Posterior cingulate gyrus (tissue), 11 donors: ENCODE results near the gene FAM3D.
"Not testable (repeated sequence)": the region's sequence is repeated elsewhere in the genome, so short reads cannot be mapped to it uniquely, and the experiment has no call there.

Experiments
- DNase-seq, 10 donors: peaks; one replicate each; pipeline versions ENCODE4 v3.0.0 to v3.0.0-alpha.2; 2020 to 2021; ENCODE audit warnings: mixed read lengths in 3 of 10
- intact Hi-C: fragments of 100-400 bp; cut with DNase I; formaldehyde crosslinking; loops from one replicate; pipeline ENCODE4 v1.15.1; 2023

The FAM3D gene

GRCh38 chr3:58685641-58686040, 19.1 kb upstream of the FAM3D start:
- intact Hi-C loops = no loop called here
- DNase-seq = no peak

GRCh38 chr3:58683466-58683865, 16.9 kb upstream of the FAM3D start:
- no peak for DNase-seq
- intact Hi-C loops = no loop called here

- no peak for DNase-seq
- intact Hi-C loops = no loop called here
Observed at GRCh38 chr3:58683001-58683458, 16.5 kb upstream of the FAM3D start.

- DNase-seq = no peak
- intact Hi-C loops = no loop called here
Observed at GRCh38 chr3:58681863-58682262, 15.3 kb upstream of the FAM3D start.

- intact Hi-C loops = no loop called here
- no peak for DNase-seq
Observed at GRCh38 chr3:58680879-58681525, 14.4 kb upstream of the FAM3D start.

GRCh38 chr3:58679974-58680666, 13.5 kb upstream of the FAM3D start:
- no peak for DNase-seq
- intact Hi-C loops = no loop called here

- intact Hi-C loops = no loop called here
- DNase-seq = no peak
Observed at GRCh38 chr3:58679446-58679845, 12.9 kb upstream of the FAM3D start.

GRCh38 chr3:58678177-58678970, 11.8 kb upstream of the FAM3D start:
- DNase-seq, intact Hi-C loops: not testable (repeated sequence)

GRCh38 chr3:58672880-58673279, 6.3 kb upstream of the FAM3D start:
- intact Hi-C loops = no loop called here
- DNase-seq = no peak

GRCh38 chr3:58672451-58672850, 5.9 kb upstream of the FAM3D start:
- intact Hi-C loops = no loop called here
- DNase-seq = no peak

GRCh38 chr3:58670506-58671135, 4.0 kb upstream of the FAM3D start:
- DNase-seq = no peak
- intact Hi-C loops = no loop called here

- DNase-seq = no peak
- intact Hi-C loops = no loop called here
Observed at GRCh38 chr3:58668247-58668646, 1.7 kb upstream of the FAM3D start.

- intact Hi-C loops = no loop called here
- no peak for DNase-seq
Observed at GRCh38 chr3:58667704-58668103, 1.1 kb upstream of the FAM3D start.

- intact Hi-C loops = no loop called here
- DNase-seq = no peak
Observed at GRCh38 chr3:58667229-58667628, 655 bp upstream of the FAM3D start.

GRCh38 chr3:58665405-58665804, 1.2 kb downstream of the FAM3D start:
- intact Hi-C loops = no loop called here
- no peak for DNase-seq

GRCh38 chr3:58664611-58665010, 2.0 kb downstream of the FAM3D start:
- no peak for DNase-seq
- intact Hi-C loops = no loop called here

- intact Hi-C loops = no loop called here
Observed at GRCh38 chr3:58661836-58662420, 4.6 kb downstream of the FAM3D start.

GRCh38 chr3:58660998-58661397, 5.6 kb downstream of the FAM3D start:
- no peak for DNase-seq
- intact Hi-C loops = no loop called here

More at GRCh38 chr3:58661836-58662420, 4.6 kb downstream of the FAM3D start:
- no peak for DNase-seq

- DNase-seq = no peak
- intact Hi-C loops = no loop called here
Observed at GRCh38 chr3:58659051-58659675, 7.4 kb downstream of the FAM3D start.

- DNase-seq = no peak
- intact Hi-C loops = no loop called here
Observed at GRCh38 chr3:58658508-58658907, 8.1 kb downstream of the FAM3D start.
